ENCODE measurements around the gene ZCCHC7. TPM values are rescaled to one million over a fixed set of nuclear protein-coding genes. Genes with fewer than 3 reads are reported as not detected.
"Not testable (repeated sequence)": the region's sequence is repeated elsewhere in the genome, so short reads cannot be mapped to it uniquely, and the experiment has no call there.

ZCCHC7 gene
- total RNA-seq, 2 experiments from 2014 or later: 22.3 to 24.5 TPM

GRCh38 chr9:37271679-37272078 lies 151.3 kb downstream of the ZCCHC7 start:
- ATAC-seq: no peak
- Mint-ChIP-seq H3K9me3 (ENCODE audit: insufficient read depth) (peaks cover 4% of the 10 kb centered on the region), H3K4me3 (no peak overlapping the region), H3K27me3 (ENCODE audit: low read depth) (no peaks in the 10 kb centered on the region), H3K36me3 (ENCODE audit: low read depth) (peaks cover 35% of the 10 kb centered on the region), H3K27ac (no peak overlapping the region), H3K4me1 (ENCODE audit: low read depth) (no peaks in the 10 kb centered on the region)
- DNase-seq: no peak
- CTCF ChIA-PET: no interaction called here
- POLR2A ChIA-PET: no interaction called here

- Mint-ChIP-seq H3K9me3 (ENCODE audit: insufficient read depth) (peaks cover 4% of the 10 kb centered on the region), H3K27ac (no peak overlapping the region), H3K36me3 (ENCODE audit: low read depth) (peaks cover 36% of the 10 kb centered on the region), H3K4me1 (ENCODE audit: low read depth) (no peaks in the 10 kb centered on the region), H3K27me3 (ENCODE audit: low read depth) (no peaks in the 10 kb centered on the region), H3K4me3 (no peak overlapping the region)
- CTCF ChIA-PET: interaction anchor here (1.6 kb wide), 1 partner anchor 61 kb away, joined by 3 read pairs; no protein-coding TSS in a partner anchor
- ATAC-seq: no peak
- POLR2A ChIA-PET: no interaction called here
- no peak for DNase-seq
Observed at GRCh38 chr9:37273595-37273994, 153.2 kb downstream of the ZCCHC7 start.

- POLR2A ChIA-PET: no interaction called here
- H3K4me3 Mint-ChIP-seq: no peak overlapping the region
- DNase-seq (no peak), ATAC-seq (no peak)
- H3K9me3 Mint-ChIP-seq (ENCODE audit: insufficient read depth): no peaks in the 10 kb centered on the region
- peaks cover 6% of the 10 kb centered on the region for H3K36me3 Mint-ChIP-seq (ENCODE audit: low read depth)
- no peaks in the 10 kb centered on the region for H3K27me3 Mint-ChIP-seq (ENCODE audit: low read depth)
- H3K4me1 Mint-ChIP-seq (ENCODE audit: low read depth): peaks cover 3% of the 10 kb centered on the region
- CTCF ChIA-PET: interaction anchor here (0.9 to 1.0 kb wide), 3 partner anchors 19 to 409 kb away, joined by 3 read pairs; no protein-coding TSS in a partner anchor
- no peak overlapping the region for H3K27ac Mint-ChIP-seq
Observed at GRCh38 chr9:37281541-37281940, 161.2 kb downstream of the ZCCHC7 start.

GRCh38 chr9:37283730-37284325 lies 163.5 kb downstream of the ZCCHC7 start:
- CTCF ChIA-PET: interaction anchor here (0.7 kb wide), 1 partner anchor 18 kb away, joined by 5 read pairs; no protein-coding TSS in a partner anchor
- no peak overlapping the region for H3K4me3 Mint-ChIP-seq

GRCh38 chr9:37284636-37285035 lies 164.3 kb downstream of the ZCCHC7 start:
- Mint-ChIP-seq H3K4me1 (ENCODE audit: low read depth) (peaks cover 9% of the 10 kb centered on the region), H3K27ac (no peak overlapping the region), H3K4me3 (no peak overlapping the region), H3K36me3 (ENCODE audit: low read depth) (peaks cover 17% of the 10 kb centered on the region), H3K27me3 (ENCODE audit: low read depth) (no peaks in the 10 kb centered on the region), H3K9me3 (ENCODE audit: insufficient read depth) (no peaks in the 10 kb centered on the region)
- CTCF ChIA-PET: interaction anchor here (0.7 kb wide), 1 partner anchor 17 kb away, joined by 5 read pairs; no protein-coding TSS in a partner anchor
- POLR2A ChIA-PET: interaction anchor here (0.6 kb wide), 2 partner anchors 31 to 586 kb away, joined by 3 to 4 read pairs; no protein-coding TSS in a partner anchor
- ATAC-seq (no peak), DNase-seq (no peak)

More at GRCh38 chr9:37283730-37284325, 163.5 kb downstream of the ZCCHC7 start:
- ATAC-seq (no peak), DNase-seq (no peak)
- H3K36me3 Mint-ChIP-seq (ENCODE audit: low read depth): peaks cover 12% of the 10 kb centered on the region
- no peaks in the 10 kb centered on the region for H3K9me3 Mint-ChIP-seq (ENCODE audit: insufficient read depth)
- POLR2A ChIA-PET: interaction anchor here (0.6 kb wide), 2 partner anchors 31 to 39 kb away, joined by 4 to 5 read pairs; no protein-coding TSS in a partner anchor
- no peaks in the 10 kb centered on the region for H3K27me3 Mint-ChIP-seq (ENCODE audit: low read depth)
- H3K27ac Mint-ChIP-seq: peak overlapping the region; percentile 30
- H3K4me1 Mint-ChIP-seq (ENCODE audit: low read depth): peaks cover 7% of the 10 kb centered on the region

- ChIA-PET POLR2A (no interaction called here), CTCF (interaction anchor here (1.0 to 2.8 kb wide), 2 partner anchors 9 to 15 kb away, joined by 3 to 13 read pairs; no protein-coding TSS in a partner anchor)
- no peak for ATAC-seq
- no peak for DNase-seq
- H3K36me3 Mint-ChIP-seq (ENCODE audit: low read depth): peaks cover 20% of the 10 kb centered on the region
- no peaks in the 10 kb centered on the region for H3K9me3 Mint-ChIP-seq (ENCODE audit: insufficient read depth)
- no peak overlapping the region for H3K4me3 Mint-ChIP-seq
- H3K27me3 Mint-ChIP-seq (ENCODE audit: low read depth): no peaks in the 10 kb centered on the region
- H3K4me1 Mint-ChIP-seq (ENCODE audit: low read depth): peaks cover 22% of the 10 kb centered on the region
- no peak overlapping the region for H3K27ac Mint-ChIP-seq
Observed at GRCh38 chr9:37286530-37287175, 166.3 kb downstream of the ZCCHC7 start.

- ChIA-PET POLR2A (no interaction called here), CTCF (interaction anchor here (0.7 to 2.8 kb wide), 3 partner anchors 10 to 250 kb away, joined by 3 to 13 read pairs (median 3); no protein-coding TSS in a partner anchor)
- no peaks in the 10 kb centered on the region for H3K9me3 Mint-ChIP-seq (ENCODE audit: insufficient read depth)
- ATAC-seq: no peak
- no peak overlapping the region for H3K27ac Mint-ChIP-seq
- H3K36me3 Mint-ChIP-seq (ENCODE audit: low read depth): peaks cover 20% of the 10 kb centered on the region
- H3K4me3 Mint-ChIP-seq: no peak overlapping the region
- H3K4me1 Mint-ChIP-seq (ENCODE audit: low read depth): peaks cover 22% of the 10 kb centered on the region
- no peaks in the 10 kb centered on the region for H3K27me3 Mint-ChIP-seq (ENCODE audit: low read depth)
- DNase-seq: no peak
Observed at GRCh38 chr9:37287317-37287716, 166.9 kb downstream of the ZCCHC7 start.

- no peak for ATAC-seq
- H3K27ac Mint-ChIP-seq: peak overlapping the region; percentile 44
- peaks cover 34% of the 10 kb centered on the region for H3K4me1 Mint-ChIP-seq (ENCODE audit: low read depth)
- no peak for DNase-seq
- POLR2A ChIA-PET: no interaction called here
- H3K4me3 Mint-ChIP-seq: no peak overlapping the region
- H3K27me3 Mint-ChIP-seq (ENCODE audit: low read depth): no peaks in the 10 kb centered on the region
- H3K36me3 Mint-ChIP-seq (ENCODE audit: low read depth): peaks cover 20% of the 10 kb centered on the region
- H3K9me3 Mint-ChIP-seq (ENCODE audit: insufficient read depth): no peaks in the 10 kb centered on the region
- CTCF ChIA-PET: no interaction called here
Observed at GRCh38 chr9:37289631-37290030, 169.3 kb downstream of the ZCCHC7 start.

- ChIA-PET POLR2A (no interaction called here), CTCF (no interaction called here)
- H3K27me3 Mint-ChIP-seq (ENCODE audit: low read depth): no peaks in the 10 kb centered on the region
- DNase-seq (no peak), ATAC-seq (no peak)
- H3K4me3 Mint-ChIP-seq: no peak overlapping the region
- H3K27ac Mint-ChIP-seq: peak overlapping the region; percentile 54
- H3K9me3 Mint-ChIP-seq (ENCODE audit: insufficient read depth): no peaks in the 10 kb centered on the region
- peaks cover 20% of the 10 kb centered on the region for H3K36me3 Mint-ChIP-seq (ENCODE audit: low read depth)
- peaks cover 42% of the 10 kb centered on the region for H3K4me1 Mint-ChIP-seq (ENCODE audit: low read depth)
Observed at GRCh38 chr9:37290366-37290939, 170.1 kb downstream of the ZCCHC7 start.

- Mint-ChIP-seq H3K4me3 (peak overlapping the region; percentile 42), H3K4me1 (ENCODE audit: low read depth) (peaks cover 47% of the 10 kb centered on the region)
- POLR2A ChIA-PET: no interaction called here
Observed at GRCh38 chr9:37290940-37291485, 170.6 kb downstream of the ZCCHC7 start.

GRCh38 chr9:37291612-37292238 lies 171.4 kb downstream of the ZCCHC7 start:
- peaks cover 24% of the 10 kb centered on the region for H3K36me3 Mint-ChIP-seq (ENCODE audit: low read depth)
- CTCF ChIA-PET; H3K9me3 Mint-ChIP-seq (ENCODE audit: insufficient read depth); H3K4me3 Mint-ChIP-seq; H3K27ac Mint-ChIP-seq; H3K27me3 Mint-ChIP-seq (ENCODE audit: low read depth); DNase-seq; ATAC-seq; POLR2A ChIA-PET: not testable (repeated sequence)
- H3K4me1 Mint-ChIP-seq (ENCODE audit: low read depth): peaks cover 54% of the 10 kb centered on the region

More at GRCh38 chr9:37290940-37291485, 170.6 kb downstream of the ZCCHC7 start:
- Mint-ChIP-seq H3K27ac (peak overlapping the region; percentile 65), H3K36me3 (ENCODE audit: low read depth) (peaks cover 20% of the 10 kb centered on the region), H3K27me3 (ENCODE audit: low read depth) (no peaks in the 10 kb centered on the region), H3K9me3 (ENCODE audit: insufficient read depth) (no peaks in the 10 kb centered on the region)
- ATAC-seq (peak; percentile 66), DNase-seq (no peak)
- CTCF ChIA-PET: no interaction called here
